Keratinocyte (primary cell): ENCODE results near the gene NEU2. TPM values are rescaled to one million over a fixed set of nuclear protein-coding genes. Genes with fewer than 3 reads are reported as not detected.

ENCODE experiments used
- DNase-seq: peaks from one replicate; pipeline ENCODE4 v3.0.0-alpha.2; 2011; ENCODE audit warnings: low read depth, missing footprints, low spot score
- FAIRE-seq: peaks from 2 replicates; lab custom pipeline; 2011; peaks lifted over from hg19 to GRCh38; lab: Jason Lieb, UNC
- H2AFZ ChIP-seq: 2 replicates; pipeline ENCODE4 v1.6.0; 2012; ENCODE audit warnings: low read length, control low read depth, inconsistent platforms; ENCODE audit not compliant: control insufficient read depth
- H3K27ac ChIP-seq: 2 replicates; pipeline ENCODE4 v1.5.1; 2011; ENCODE audit warnings: low read length; ENCODE audit not compliant: control insufficient read depth, insufficient read depth
- H3K27me3 ChIP-seq: 3 replicates; pipeline ENCODE4 v1.6.0; 2011; ENCODE audit warnings: low read length; ENCODE audit not compliant: control insufficient read depth, insufficient read depth; ENCODE audit errors: extremely low read depth
- H3K36me3 ChIP-seq, 2 experiments: 2 replicates in 1 of 2; 3 replicates in 1 of 2; pipeline ENCODE4 v1.5.1; 2011; ENCODE audit warnings: low read length in 2 of 2, mild to moderate bottlenecking in 1 of 2; ENCODE audit not compliant: control insufficient read depth in 2 of 2, insufficient read depth in 2 of 2; ENCODE audit errors: extremely low read depth in 1 of 2
- H3K4me1 ChIP-seq: 3 replicates; pipeline ENCODE4 v1.5.1; 2011; ENCODE audit warnings: low read length; ENCODE audit not compliant: control insufficient read depth, insufficient read depth; ENCODE audit errors: extremely low read depth
- H3K4me2 ChIP-seq: 3 replicates; pipeline ENCODE4 v1.6.0; 2011; ENCODE audit warnings: low read depth, low read length; ENCODE audit not compliant: control insufficient read depth, insufficient read depth; ENCODE audit errors: extremely low read depth
- H3K4me3 ChIP-seq, 3 experiments: fragments of 200-600 bp in 1 of 3; sonication (generic) in 1 of 3; 2 replicates in 2 of 3; 3 replicates in 1 of 3; pipeline ENCODE4 v1.5.1; 2011 to 2016; ENCODE audit warnings: low read length in 3 of 3, mild to moderate bottlenecking in 3 of 3, control low read depth in 2 of 3, inconsistent platforms in 1 of 3, low read depth in 1 of 3, mixed read lengths in 1 of 3, mixed run types in 1 of 3, moderate library complexity in 1 of 3; ENCODE audit not compliant: control insufficient read depth in 2 of 3, insufficient read depth in 2 of 3; ENCODE audit errors: extremely low read depth in 1 of 3
- H3K79me2 ChIP-seq: 2 replicates; pipeline ENCODE4 v1.6.0; 2012; ENCODE audit warnings: low read length; ENCODE audit not compliant: control insufficient read depth, insufficient read depth
- H3K9ac ChIP-seq: 3 replicates; pipeline ENCODE4 v1.6.0; 2011; ENCODE audit warnings: low read length; ENCODE audit not compliant: control insufficient read depth, insufficient read depth; ENCODE audit errors: extremely low read depth
- H3K9me1 ChIP-seq: 3 replicates; pipeline ENCODE4 v1.6.0; 2011; ENCODE audit warnings: low read length; ENCODE audit not compliant: control insufficient read depth, insufficient read depth; ENCODE audit errors: extremely low read depth
- H3K9me3 ChIP-seq: 2 replicates; pipeline ENCODE4 v1.5.1; 2012; ENCODE audit warnings: low read depth, low read length; ENCODE audit not compliant: control insufficient read depth
- H4K20me1 ChIP-seq: 3 replicates; pipeline ENCODE4 v1.6.0; 2011; ENCODE audit warnings: low read length; ENCODE audit not compliant: control insufficient read depth, insufficient read depth; ENCODE audit errors: extremely low read depth
- CTCF ChIP-seq, 3 experiments: IDR thresholded peaks in 1 of 3; conservative IDR thresholded peaks in 1 of 3; optimal IDR thresholded peaks in 1 of 3; 2 replicates in 2 of 3; 3 replicates in 1 of 3; pipeline versions ENCODE3 to v1.5.1; 2011; ENCODE audit warnings: low read length in 3 of 3, mild to moderate bottlenecking in 3 of 3, moderate library complexity in 2 of 3, control low read depth in 1 of 3, inconsistent platforms in 1 of 3; ENCODE audit not compliant: insufficient read depth in 2 of 3; ENCODE audit errors: extremely low read depth in 1 of 3
- EZH2 ChIP-seq: IDR thresholded peaks from one replicate; pipeline ENCODE4 v1.6.1; 2012; ENCODE audit warnings: inconsistent platforms, mild to moderate bottlenecking, low read length, moderate library complexity
- dilution Hi-C: fragments of 300-500 bp; cut with MboI; formaldehyde crosslinking; loops from one replicate; pipeline ENCODE4 v1.7.0; 2020; ENCODE audit warnings: low sequenced_read_pairs; ENCODE audit not compliant: extremely low pct_ligation_motif_present
- polyA plus RNA-seq, 5 experiments: library from polyadenylated mRNA; depleted of rRNA in 3 of 5; stranded (reverse) in 3 of 5; stranded (forward) in 1 of 5; unstranded in 1 of 5; fragments of >200 nt; gene quantifications; 1 replicate in 1 of 5; 2 replicates in 3 of 5; 3 replicates in 1 of 5; pipeline versions ENCODE4 v1.2.1 to v1.2.3, GENCODE V29; 2011 to 2012; ENCODE audit warnings: missing spikeins in 2 of 5, low read depth in 1 of 5, low replicate concordance in 1 of 5

Gene NEU2
- polyA plus RNA-seq, 1 donor (not counting 4 experiments of a cell fraction or from before 2014, with no cell fraction given) = not detected

- FAIRE-seq = no peak
- no peak overlapping the region for H3K9ac ChIP-seq
Observed at GRCh38 chr2:233010569-233011267, 21.8 kb upstream of the NEU2 start.

GRCh38 chr2:233011268-233011650 lies 21.2 kb upstream of the NEU2 start:
- Histone ChIP-seq H3K79me2 (no peaks in the 10 kb centered on the region), H3K36me3 (no peaks in the 10 kb centered on the region), H3K9ac (no peak overlapping the region), H3K27me3 (peaks cover 13% of the 10 kb centered on the region), H3K9me1 (no peaks in the 10 kb centered on the region), H4K20me1 (no peaks in the 10 kb centered on the region), H2AFZ (no peak overlapping the region), H3K4me3 (no peak overlapping the region), H3K4me1 (no peaks in the 10 kb centered on the region), H3K4me2 (no peak overlapping the region), H3K9me3 (no peaks in the 10 kb centered on the region), H3K27ac (no peak overlapping the region)
- dilution Hi-C loops = no loop called here
- DNase-seq (no peak), FAIRE-seq (no peak)
- TF ChIP-seq EZH2 (no peak), CTCF (optimal IDR thresholded peaks at IDR 0.05 in 1 of 3, IDR thresholded peaks at IDR 0.05 in 1 of 3, conservative IDR thresholded peaks at IDR 0.05 in 1 of 3; ENCODE audit: extremely low read depth in 1 of 3, insufficient read depth in 2 of 3, low read length in 3 of 3) (no peak)

More at GRCh38 chr2:233010569-233011267, 21.8 kb upstream of the NEU2 start:
- H2AFZ ChIP-seq = no peak overlapping the region
- H3K9me1 ChIP-seq = no peaks in the 10 kb centered on the region
- H3K4me2 ChIP-seq = no peak overlapping the region
- no peaks in the 10 kb centered on the region for H4K20me1 ChIP-seq
- H3K79me2 ChIP-seq = no peaks in the 10 kb centered on the region
- no peaks in the 10 kb centered on the region for H3K4me1 ChIP-seq
- no peaks in the 10 kb centered on the region for H3K9me3 ChIP-seq
- no peak for DNase-seq
- H3K27me3 ChIP-seq = peaks cover 13% of the 10 kb centered on the region
- H3K36me3 ChIP-seq = no peaks in the 10 kb centered on the region
- dilution Hi-C loops = no loop called here
- no peak overlapping the region for H3K27ac ChIP-seq
- H3K4me3 ChIP-seq = no peak overlapping the region
- TF ChIP-seq CTCF (optimal IDR thresholded peaks at IDR 0.05 in 1 of 3, IDR thresholded peaks at IDR 0.05 in 1 of 3, conservative IDR thresholded peaks at IDR 0.05 in 1 of 3; ENCODE audit: extremely low read depth in 1 of 3, insufficient read depth in 2 of 3, low read length in 3 of 3) = no peak
- no peak for TF ChIP-seq EZH2
